RWPE2 (cell line): ENCODE results near the gene NSD1.

Experiments
- ATAC-seq: fragments of 200-7000 bp; cut with Tn5 transposase; 3 replicates; pipeline ENCODE4 v1.9.1; 2021; ENCODE audit warnings: low read depth
- DNase-seq: peaks from one replicate; pipeline ENCODE4 v3.0.0-alpha.2; 2020; ENCODE audit warnings: low spot score
- H3K27ac ChIP-seq: fragments of 450-650 bp; 2 replicates; pipeline ENCODE4 v1.5.1; 2017; ENCODE audit warnings: mild to moderate bottlenecking; ENCODE audit not compliant: poor library complexity, severe bottlenecking
- H3K27me3 ChIP-seq: fragments of 250-450 bp; sonication (Bioruptor Pico); 2 replicates; pipeline ENCODE4 v1.5.1; 2021; ENCODE audit warnings: mild to moderate bottlenecking, moderate library complexity; ENCODE audit not compliant: insufficient read depth, poor library complexity, severe bottlenecking
- H3K36me3 ChIP-seq: fragments of 250-450 bp; sonication (Bioruptor Pico); 2 replicates; pipeline ENCODE4 v1.5.1; 2020; ENCODE audit warnings: low read depth, mild to moderate bottlenecking, moderate library complexity
- H3K4me1 ChIP-seq: fragments of 250-450 bp; sonication (Bioruptor Pico); 2 replicates; pipeline ENCODE4 v1.5.1; 2021; ENCODE audit warnings: mild to moderate bottlenecking, moderate library complexity; ENCODE audit not compliant: insufficient read depth, poor library complexity, severe bottlenecking
- H3K4me3 ChIP-seq: fragments of 250-450 bp; sonication (Bioruptor Pico); 2 replicates; pipeline ENCODE4 v1.5.1; 2021; ENCODE audit warnings: mild to moderate bottlenecking, moderate library complexity; ENCODE audit not compliant: severe bottlenecking
- H3K9me3 ChIP-seq: fragments of 250-450 bp; sonication (Bioruptor Pico); 2 replicates; pipeline ENCODE4 v1.5.1; 2021; ENCODE audit warnings: mild to moderate bottlenecking, moderate library complexity; ENCODE audit not compliant: severe bottlenecking
- CTCF ChIP-seq: fragments of 450-650 bp; IDR thresholded peaks from one replicate; pipeline ENCODE4 v1.5.1; 2017; ENCODE audit warnings: mild to moderate bottlenecking, moderate library complexity; ENCODE audit not compliant: poor library complexity, severe bottlenecking

NSD1 gene

GRCh38 chr5:177346820-177347219 is 213.2 kb downstream of the NSD1 start:
- no peak for ATAC-seq
- Histone ChIP-seq H3K4me1 (peaks cover 12% of the 10 kb centered on the region), H3K4me3 (no peak overlapping the region), H3K27ac (no peak overlapping the region), H3K36me3 (peaks cover 83% of the 10 kb centered on the region), H3K27me3 (no peaks in the 10 kb centered on the region), H3K9me3 (no peaks in the 10 kb centered on the region)
- DNase-seq = no peak
- no peak for TF ChIP-seq CTCF

GRCh38 chr5:177347699-177348098 is 214.1 kb downstream of the NSD1 start:
- DNase-seq (no peak), ATAC-seq (no peak)
- no peak for TF ChIP-seq CTCF
- no peak overlapping the region for H3K4me3 ChIP-seq
- peaks cover 74% of the 10 kb centered on the region for H3K36me3 ChIP-seq
- no peaks in the 10 kb centered on the region for H3K9me3 ChIP-seq
- H3K27ac ChIP-seq = no peak overlapping the region
- H3K4me1 ChIP-seq = peaks cover 12% of the 10 kb centered on the region
- H3K27me3 ChIP-seq = no peaks in the 10 kb centered on the region

- Histone ChIP-seq H3K27me3 (no peaks in the 10 kb centered on the region), H3K4me3 (no peak overlapping the region)
- TF ChIP-seq CTCF = no peak
Measured at GRCh38 chr5:177349362-177349647, 215.7 kb downstream of the NSD1 start.

GRCh38 chr5:177349762-177350161 is 216.2 kb downstream of the NSD1 start:
- Histone ChIP-seq H3K9me3 (no peaks in the 10 kb centered on the region), H3K4me3 (no peak overlapping the region), H3K36me3 (peaks cover 58% of the 10 kb centered on the region), H3K27me3 (no peaks in the 10 kb centered on the region), H3K4me1 (peaks cover 12% of the 10 kb centered on the region), H3K27ac (no peak overlapping the region)
- DNase-seq (no peak), ATAC-seq (no peak)
- no peak for TF ChIP-seq CTCF

More at GRCh38 chr5:177349362-177349647, 215.7 kb downstream of the NSD1 start:
- ATAC-seq = no peak
- H3K9me3 ChIP-seq = no peaks in the 10 kb centered on the region
- H3K4me1 ChIP-seq = peaks cover 12% of the 10 kb centered on the region
- peaks cover 62% of the 10 kb centered on the region for H3K36me3 ChIP-seq
- no peak for DNase-seq
- H3K27ac ChIP-seq = no peak overlapping the region
